Measurements from ENCODE around the gene ACCS.

- TF ChIP-seq EP300 (IDR thresholded peaks at IDR 0.05), result no peak
- no peak for TF ChIP-seq CTCF (IDR thresholded peaks at IDR 0.05)
- TF ChIP-seq POLR2A (IDR thresholded peaks at IDR 0.05), result no peak
Observed at GRCh38 chr11:44032299-44033085, 33.6 kb upstream of the ACCS start.

All from suprapubic skin (tissue), 3 donors.